22Rv1 (cell line): ENCODE results near the gene UGT2B17.
"Not testable (repeated sequence)": the region's sequence is repeated elsewhere in the genome, so short reads cannot be mapped to it uniquely, and the experiment has no call there.

Experiments
- ZFX ChIP-seq: fragments of 450-650 bp; IDR thresholded peaks from 2 replicates; pipeline ENCODE4 v1.6.1; 2017; ENCODE audit warnings: antibody characterized with exemption, borderline replicate concordance
- TF ChIP-seq, protein P1 (sequence below): fragments of 450-650 bp; IDR thresholded peaks from 2 replicates; pipeline ENCODE4 v1.5.1; 2017; ENCODE audit warnings: mild to moderate bottlenecking

DNA sequence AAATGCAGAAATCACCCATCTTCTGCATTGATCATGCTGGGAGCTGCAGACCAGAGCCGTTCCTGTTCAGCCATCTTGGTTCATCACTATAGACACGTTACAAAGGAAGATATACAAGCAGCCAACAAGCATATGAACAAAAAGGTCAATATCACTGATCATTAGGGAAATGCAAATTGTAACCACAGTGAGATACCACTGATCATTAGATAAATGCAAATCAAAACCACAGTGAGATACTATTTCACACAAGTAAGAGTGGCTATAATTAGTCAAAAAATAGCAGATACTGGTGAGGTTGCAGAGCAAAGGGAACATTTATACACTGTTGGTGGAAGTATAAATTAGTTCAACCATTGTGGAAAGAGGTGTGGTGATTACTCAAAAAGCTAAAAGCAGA is 46.6 kb upstream of the UGT2B17 start:
- TF ChIP-seq, protein P1, sequence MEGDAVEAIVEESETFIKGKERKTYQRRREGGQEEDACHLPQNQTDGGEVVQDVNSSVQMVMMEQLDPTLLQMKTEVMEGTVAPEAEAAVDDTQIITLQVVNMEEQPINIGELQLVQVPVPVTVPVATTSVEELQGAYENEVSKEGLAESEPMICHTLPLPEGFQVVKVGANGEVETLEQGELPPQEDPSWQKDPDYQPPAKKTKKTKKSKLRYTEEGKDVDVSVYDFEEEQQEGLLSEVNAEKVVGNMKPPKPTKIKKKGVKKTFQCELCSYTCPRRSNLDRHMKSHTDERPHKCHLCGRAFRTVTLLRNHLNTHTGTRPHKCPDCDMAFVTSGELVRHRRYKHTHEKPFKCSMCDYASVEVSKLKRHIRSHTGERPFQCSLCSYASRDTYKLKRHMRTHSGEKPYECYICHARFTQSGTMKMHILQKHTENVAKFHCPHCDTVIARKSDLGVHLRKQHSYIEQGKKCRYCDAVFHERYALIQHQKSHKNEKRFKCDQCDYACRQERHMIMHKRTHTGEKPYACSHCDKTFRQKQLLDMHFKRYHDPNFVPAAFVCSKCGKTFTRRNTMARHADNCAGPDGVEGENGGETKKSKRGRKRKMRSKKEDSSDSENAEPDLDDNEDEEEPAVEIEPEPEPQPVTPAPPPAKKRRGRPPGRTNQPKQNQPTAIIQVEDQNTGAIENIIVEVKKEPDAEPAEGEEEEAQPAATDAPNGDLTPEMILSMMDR: not testable (repeated sequence)
- not testable (repeated sequence) for TF ChIP-seq ZFX
